Testis (tissue), 3 donors: ENCODE results near the gene SPOP. TPM values are rescaled to one million over a fixed set of nuclear protein-coding genes. Genes with fewer than 3 reads are reported as not detected.

Source experiments
- DNase-seq: peaks from one replicate; pipeline ENCODE4 v3.0.0-alpha.2; 2019
- H3K27ac ChIP-seq, 2 donors: fragments of 200-600 bp; sonication (generic); one replicate each; pipeline ENCODE4 v1.5.1; 2019
- H3K27me3 ChIP-seq: fragments of 200-600 bp; sonication (generic); one replicate; pipeline ENCODE4 v1.5.1; 2019
- H3K36me3 ChIP-seq: fragments of 200-600 bp; sonication (generic); one replicate; pipeline ENCODE4 v1.5.1; 2017; ENCODE audit warnings: low read depth; ENCODE audit errors: missing control alignments
- H3K4me1 ChIP-seq: fragments of 200-600 bp; sonication (generic); one replicate; pipeline ENCODE4 v1.5.1; 2019
- H3K4me3 ChIP-seq, 2 donors: fragments of 200-600 bp; sonication (generic); one replicate each; pipeline ENCODE4 v1.5.1; 2017 to 2019
- H3K9me3 ChIP-seq: fragments of 200-600 bp; sonication (generic); one replicate; pipeline ENCODE4 v1.5.1; 2017
- POLR2A ChIP-seq: fragments of 450-650 bp; IDR thresholded peaks from one replicate; pipeline ENCODE4 v1.6.1; 2017; ENCODE audit warnings: antibody characterized with exemption, mild to moderate bottlenecking, moderate library complexity
- WGBS, 2 donors: methylation state at CpG; one replicate each; pipeline ENCODE4 v1.1.5; 2018; 5-methylcytosine and 5-hydroxymethylcytosine counted together
- intact Hi-C: fragments of 100-400 bp; cut with DNase I; formaldehyde crosslinking; loops from one replicate; pipeline ENCODE4 v1.15.1; 2023; ENCODE audit warnings: low total_unique reads
- polyA plus RNA-seq: library from polyadenylated mRNA; stranded (reverse); fragments of 350-450 nt; fragmentation: Illumina TruSeq; extraction: RNeasy Lipid Tissue Mini Kit (QIAGEN cat#74804); gene quantifications from one replicate; pipeline ENCODE4 v1.2.3, GENCODE V29; 2014; ENCODE audit warnings: low read depth, low replicate concordance; ENCODE audit not compliant: insufficient read depth
- total RNA-seq, 2 donors: library from RNA; depleted of rRNA; stranded (reverse); fragments of >200 nt; gene quantifications; one replicate each; pipeline ENCODE4 v1.2.3, GENCODE V29; 2016
- TF ChIP-seq, protein P1 (sequence below), 3 experiments: fragments of 450-650 bp in 2 of 3; fragments of 200-600 bp in 1 of 3; sonication (generic) in 1 of 3; IDR thresholded peaks; one replicate each; pipeline ENCODE4 v1.5.1; 2016 to 2019; ENCODE audit warnings: antibody characterized with exemption in 3 of 3, mild to moderate bottlenecking in 2 of 3, moderate library complexity in 1 of 3

SPOP gene
- total and polyA plus RNA-seq, 3 donors from 2014 or later: 39.6 to 60.6 (median 52.0) TPM

GRCh38 chr17:49637050-49637449, 40.8 kb downstream of the SPOP start:
- intact Hi-C loops: no loop called here
- Histone ChIP-seq H3K27me3 (no peaks in the 10 kb centered on the region), H3K4me3 (no peak overlapping the region), H3K4me1 (peaks cover 33% of the 10 kb centered on the region), H3K36me3 (no peaks in the 10 kb centered on the region), H3K9me3 (no peaks in the 10 kb centered on the region), H3K27ac (no peak overlapping the region)
- TF ChIP-seq, protein P1, sequence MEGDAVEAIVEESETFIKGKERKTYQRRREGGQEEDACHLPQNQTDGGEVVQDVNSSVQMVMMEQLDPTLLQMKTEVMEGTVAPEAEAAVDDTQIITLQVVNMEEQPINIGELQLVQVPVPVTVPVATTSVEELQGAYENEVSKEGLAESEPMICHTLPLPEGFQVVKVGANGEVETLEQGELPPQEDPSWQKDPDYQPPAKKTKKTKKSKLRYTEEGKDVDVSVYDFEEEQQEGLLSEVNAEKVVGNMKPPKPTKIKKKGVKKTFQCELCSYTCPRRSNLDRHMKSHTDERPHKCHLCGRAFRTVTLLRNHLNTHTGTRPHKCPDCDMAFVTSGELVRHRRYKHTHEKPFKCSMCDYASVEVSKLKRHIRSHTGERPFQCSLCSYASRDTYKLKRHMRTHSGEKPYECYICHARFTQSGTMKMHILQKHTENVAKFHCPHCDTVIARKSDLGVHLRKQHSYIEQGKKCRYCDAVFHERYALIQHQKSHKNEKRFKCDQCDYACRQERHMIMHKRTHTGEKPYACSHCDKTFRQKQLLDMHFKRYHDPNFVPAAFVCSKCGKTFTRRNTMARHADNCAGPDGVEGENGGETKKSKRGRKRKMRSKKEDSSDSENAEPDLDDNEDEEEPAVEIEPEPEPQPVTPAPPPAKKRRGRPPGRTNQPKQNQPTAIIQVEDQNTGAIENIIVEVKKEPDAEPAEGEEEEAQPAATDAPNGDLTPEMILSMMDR (IDR thresholded peaks at IDR 0.05): no peak
- no peak for TF ChIP-seq POLR2A
- no peak for DNase-seq
- WGBS, 2 donors: 67 to 75% methylated on average over 7 of the region's 7 CpGs

DNA sequence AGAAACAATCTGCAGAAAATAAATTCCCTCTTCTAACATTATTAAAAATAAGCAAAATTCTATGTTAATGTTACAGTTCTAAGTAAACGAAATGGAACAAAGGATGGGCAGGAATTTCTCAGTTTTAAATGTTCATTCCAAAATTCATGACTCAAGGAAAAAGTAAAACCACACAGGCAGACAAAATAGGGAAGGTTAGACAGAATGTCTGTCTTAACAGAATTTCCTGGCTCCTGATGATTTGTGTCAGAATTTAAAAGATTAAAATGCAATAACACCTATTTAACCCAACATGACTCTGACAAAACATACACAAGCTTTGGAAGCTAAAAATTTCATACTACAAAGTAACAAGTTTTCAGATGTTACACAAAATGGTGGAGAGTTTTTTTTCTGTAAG, 42.8 kb downstream of the SPOP start:
- 41 to 59% methylated on average over 1 of the region's 1 CpG for WGBS, 2 donors
- H3K4me1 ChIP-seq: peaks cover 33% of the 10 kb centered on the region
- no peaks in the 10 kb centered on the region for H3K36me3 ChIP-seq
- no peaks in the 10 kb centered on the region for H3K27me3 ChIP-seq
- H3K9me3 ChIP-seq: no peaks in the 10 kb centered on the region
- intact Hi-C loops: no loop called here
- no peak for TF ChIP-seq POLR2A
- TF ChIP-seq, protein P1 (IDR thresholded peaks at IDR 0.05): no peak
- DNase-seq: no peak
- H3K27ac ChIP-seq: peak overlapping the region in 1 of 2 donors; percentile 71
- H3K4me3 ChIP-seq: no peak overlapping the region

DNA sequence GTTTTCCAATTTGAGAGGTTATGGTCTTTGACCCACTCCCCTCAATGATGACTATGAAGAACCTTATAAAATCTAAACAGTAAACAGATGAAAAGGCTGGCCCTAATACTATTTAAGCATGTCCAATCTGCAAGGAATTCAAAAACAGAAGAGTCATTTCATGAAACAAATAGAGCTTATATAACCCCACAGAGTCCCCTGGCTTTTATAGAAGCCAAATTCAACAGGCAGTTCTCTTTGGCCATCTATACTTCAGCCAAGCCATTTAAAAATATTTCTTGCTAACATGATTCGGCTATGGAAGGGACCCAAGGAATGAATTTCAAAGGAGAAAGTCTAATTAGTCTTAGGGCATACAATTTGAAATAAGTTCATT, 43.4 kb downstream of the SPOP start:
- H3K4me3 ChIP-seq: no peak overlapping the region
- DNase-seq: no peak
- intact Hi-C loops: no loop called here
- H3K27me3 ChIP-seq: no peaks in the 10 kb centered on the region
- TF ChIP-seq POLR2A: no peak
- TF ChIP-seq, protein P1 (IDR thresholded peaks at IDR 0.05): no peak
- H3K36me3 ChIP-seq: no peaks in the 10 kb centered on the region
- 37 to 66% methylated on average over 1 of the region's 1 CpG for WGBS, 2 donors
- peaks cover 33% of the 10 kb centered on the region for H3K4me1 ChIP-seq
- peak overlapping the region; percentile 28 to 71 for H3K27ac ChIP-seq
- no peaks in the 10 kb centered on the region for H3K9me3 ChIP-seq

- H3K27me3 ChIP-seq: no peaks in the 10 kb centered on the region
- intact Hi-C loops: no loop called here
- H3K4me3 ChIP-seq: no peak overlapping the region
- H3K4me1 ChIP-seq: peaks cover 33% of the 10 kb centered on the region
- no peaks in the 10 kb centered on the region for H3K9me3 ChIP-seq
- H3K36me3 ChIP-seq: no peaks in the 10 kb centered on the region
- TF ChIP-seq, protein P1 (IDR thresholded peaks at IDR 0.05): no peak
- no peak for TF ChIP-seq POLR2A
- no peak for DNase-seq
- 54 to 58% methylated on average over 4 of the region's 4 CpGs for WGBS, 2 donors
- H3K27ac ChIP-seq: peak overlapping the region; percentile 28 to 71
These were observed 44.0 kb downstream of the SPOP start for GRCh38 chr17:49633762-49634484.

DNA sequence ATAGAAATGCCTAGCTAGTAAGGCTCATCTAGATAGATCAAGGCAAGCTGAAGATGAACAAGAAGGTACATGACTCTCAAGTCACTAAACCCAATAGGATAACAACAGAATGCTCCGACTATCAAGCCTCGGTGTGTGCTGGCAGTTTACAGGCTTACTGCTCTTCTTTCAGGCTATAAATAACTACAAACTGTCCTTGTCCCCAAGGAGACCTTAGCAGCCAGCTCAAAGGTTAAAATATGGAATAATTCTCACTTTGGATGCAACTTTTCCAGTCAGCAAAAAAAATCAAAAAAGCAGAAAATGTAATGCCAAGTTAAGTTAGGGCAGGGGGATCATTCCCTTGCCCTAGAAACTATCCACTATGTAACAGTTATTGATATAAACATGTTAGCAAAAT, 44.6 kb downstream of the SPOP start:
- Histone ChIP-seq H3K27ac (peak overlapping the region in 1 of 2 donors; percentile 71), H3K9me3 (no peaks in the 10 kb centered on the region), H3K27me3 (no peaks in the 10 kb centered on the region), H3K36me3 (no peaks in the 10 kb centered on the region), H3K4me3 (no peak overlapping the region), H3K4me1 (peaks cover 36% of the 10 kb centered on the region)
- DNase-seq: no peak
- intact Hi-C loops: no loop called here
- no peak for TF ChIP-seq POLR2A
- TF ChIP-seq, protein P1 (IDR thresholded peaks at IDR 0.05): no peak
- WGBS, 2 donors: 35 to 53% methylated on average over 2 of the region's 2 CpGs
